Measurements from ENCODE around the gene RCBTB1.
A peak's percentile ranks its signal among the peaks of the same experiment; 100 is the strongest.
"Not testable (repeated sequence)": the region's sequence is repeated elsewhere in the genome, so short reads cannot be mapped to it uniquely, and the experiment has no call there.

Gene RCBTB1

DNA sequence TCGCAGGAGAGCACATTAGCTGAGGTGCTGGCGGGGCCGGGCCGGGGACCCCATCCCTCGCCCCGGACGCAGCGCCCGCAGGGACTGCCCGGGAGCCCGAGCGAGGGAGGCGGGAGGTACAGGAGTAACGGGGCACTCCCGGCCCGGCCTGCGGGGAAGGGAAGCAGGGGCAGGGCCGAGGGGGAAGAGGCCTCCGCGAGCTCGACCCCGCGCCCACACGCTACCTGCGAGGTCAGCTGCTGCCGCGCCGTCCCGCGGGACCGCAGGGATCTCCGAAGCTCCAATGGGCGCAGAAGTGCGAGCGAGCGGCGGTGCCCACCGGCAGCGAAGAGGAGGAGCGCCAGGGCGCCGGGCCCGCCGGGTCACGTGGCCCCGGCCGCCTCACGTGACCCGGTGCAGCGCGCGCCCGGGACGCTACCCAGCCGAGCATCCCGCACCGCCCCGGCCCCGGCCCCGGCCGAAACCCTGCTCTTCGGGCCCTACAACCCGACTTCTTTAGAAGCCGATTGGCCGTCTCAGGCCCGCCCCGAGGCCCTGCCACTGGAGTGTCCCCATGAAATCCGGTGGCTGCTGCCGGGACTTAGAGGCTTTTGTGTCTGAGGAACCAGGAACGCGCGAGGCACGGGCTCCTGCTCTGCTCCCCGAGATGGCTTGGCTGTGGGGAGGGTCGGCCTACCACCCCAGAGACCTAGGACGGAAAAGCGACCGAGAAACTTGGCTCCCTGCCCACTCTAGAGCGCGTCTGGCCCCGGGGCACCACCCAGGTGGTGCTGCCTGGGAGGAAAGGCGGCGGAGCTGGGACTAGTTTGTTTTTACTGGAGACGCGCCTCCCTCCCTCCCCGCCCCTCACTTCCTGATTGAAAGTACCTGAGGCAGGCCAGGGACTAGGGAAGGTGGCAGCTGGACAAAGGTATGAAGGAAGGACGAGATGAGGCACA, at the start of gene RCBTB1:
Gene RCBTB1, minus strand, starts transcription at position 339 of the 938 bp plus-strand sequence. CDS start 18,279 bp downstream, outside the sequence.
- peak; percentile 88 for DNase-seq

DNA sequence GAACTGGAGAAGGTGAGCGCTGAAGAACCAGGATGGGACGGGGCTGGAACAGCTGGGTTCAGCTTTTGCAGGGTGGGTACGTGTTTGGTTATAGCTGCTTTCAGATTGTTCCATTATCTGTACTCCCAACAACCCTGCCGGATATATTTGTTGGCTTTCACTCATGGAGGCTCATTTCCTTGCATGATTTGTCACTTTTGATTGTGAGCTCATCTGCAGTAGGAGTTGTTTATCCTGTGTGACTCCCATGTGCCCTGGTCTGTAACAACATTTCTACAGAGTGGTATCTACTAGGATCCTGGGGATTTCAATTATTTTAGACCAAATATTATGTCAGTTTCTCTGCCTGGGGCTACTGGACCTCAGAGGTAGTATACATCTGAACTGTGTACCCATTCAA, 48.4 kb upstream of the RCBTB1 start:
- no peak for DNase-seq

- DNase-seq, result no peak
These were observed 46.8 kb upstream of the RCBTB1 start for GRCh38 chr13:49632156-49632555.

DNA sequence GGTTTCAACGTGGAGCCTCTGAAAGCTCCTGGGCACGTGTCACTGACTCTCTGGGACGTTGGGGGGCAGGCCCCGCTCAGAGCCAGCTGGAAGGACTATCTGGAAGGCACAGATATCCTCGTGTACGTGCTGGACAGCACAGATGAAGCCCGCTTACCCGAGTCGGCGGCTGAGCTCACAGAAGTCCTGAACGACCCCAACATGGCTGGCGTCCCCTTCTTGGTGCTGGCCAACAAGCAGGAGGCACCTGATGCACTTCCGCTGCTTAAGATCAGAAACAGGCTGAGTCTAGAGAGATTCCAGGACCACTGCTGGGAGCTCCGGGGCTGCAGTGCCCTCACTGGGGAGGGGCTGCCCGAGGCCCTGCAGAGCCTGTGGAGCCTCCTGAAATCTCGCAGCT, 45.2 kb upstream of the RCBTB1 start:
- DNase-seq, result no peak

DNA sequence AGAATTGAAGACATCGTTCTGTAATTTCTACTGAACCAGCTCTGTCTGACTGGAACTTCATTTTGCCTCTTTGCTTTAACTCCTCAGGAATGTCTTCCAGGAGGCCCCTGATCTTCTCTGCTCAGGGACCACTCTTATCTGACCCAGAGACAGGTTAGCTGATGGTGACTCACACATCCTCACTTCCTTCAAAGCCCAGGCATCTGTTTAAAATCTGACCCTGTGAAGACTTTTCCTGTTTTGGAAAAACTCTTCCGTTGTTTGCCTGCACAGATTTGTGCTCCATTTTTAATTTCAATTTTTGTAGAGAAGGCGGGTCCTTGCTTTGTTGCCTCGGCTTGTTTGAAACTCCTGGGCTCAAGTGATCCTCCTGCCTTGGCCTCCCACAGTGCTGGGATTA, 44.6 kb upstream of the RCBTB1 start:
- DNase-seq, result no peak

GRCh38 chr13:49629196-49629938, 44.0 kb upstream of the RCBTB1 start:
- no peak for DNase-seq

DNA sequence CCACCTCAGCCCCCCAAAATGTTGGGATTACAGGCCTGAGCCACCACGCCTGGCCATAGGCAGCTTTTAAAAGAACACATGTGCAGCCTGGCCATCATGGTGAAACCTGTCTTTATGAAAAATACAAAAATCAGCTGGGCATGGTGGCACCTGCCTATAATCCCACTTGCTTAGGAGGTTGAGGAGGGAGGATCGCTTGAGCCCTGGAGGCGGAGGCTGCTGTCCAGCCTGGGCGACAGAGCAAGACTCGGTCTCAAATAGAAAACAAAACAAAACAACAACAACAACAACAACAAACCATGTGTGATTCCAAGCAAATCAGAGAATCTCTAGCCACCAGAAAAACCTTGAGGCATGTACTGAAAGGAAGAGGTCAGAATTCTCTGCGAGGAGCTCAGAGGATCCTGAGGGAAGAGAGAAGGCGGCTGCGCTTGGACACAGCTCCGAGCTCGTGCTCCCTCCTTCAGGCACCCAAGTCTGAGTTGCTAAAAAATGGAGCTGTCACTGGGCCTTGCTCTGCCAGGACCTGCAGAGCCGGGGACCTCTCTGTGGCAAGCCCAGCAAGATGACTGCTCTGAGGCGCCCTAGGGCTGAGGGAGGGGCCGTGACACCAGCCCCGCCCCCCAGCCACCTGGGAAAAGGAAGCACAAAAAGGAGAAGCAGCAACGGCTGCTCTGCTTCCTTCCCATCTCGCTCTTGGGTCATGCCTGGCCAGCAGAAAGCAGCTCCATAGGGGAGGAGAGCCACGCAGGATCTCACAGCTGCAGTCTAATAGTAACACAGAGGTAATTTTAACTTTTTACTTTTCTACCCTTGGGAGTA, 42.7 kb upstream of the RCBTB1 start, which contains the start of gene ARL11:
Gene ARL11, plus strand, starts transcription at position 677 of the 822 bp plus-strand sequence. CDS start 1,941 bp downstream, outside the sequence.
- peak; percentile 94 for DNase-seq

- no peak for DNase-seq
These were observed 40.2 kb upstream of the RCBTB1 start for GRCh38 chr13:49625392-49626079.

GRCh38 chr13:49624229-49624628, 38.9 kb upstream of the RCBTB1 start:
- DNase-seq, result peak; percentile 65

- DNase-seq, result peak; percentile 60
These were observed 37.0 kb upstream of the RCBTB1 start for GRCh38 chr13:49622174-49622946.

DNA sequence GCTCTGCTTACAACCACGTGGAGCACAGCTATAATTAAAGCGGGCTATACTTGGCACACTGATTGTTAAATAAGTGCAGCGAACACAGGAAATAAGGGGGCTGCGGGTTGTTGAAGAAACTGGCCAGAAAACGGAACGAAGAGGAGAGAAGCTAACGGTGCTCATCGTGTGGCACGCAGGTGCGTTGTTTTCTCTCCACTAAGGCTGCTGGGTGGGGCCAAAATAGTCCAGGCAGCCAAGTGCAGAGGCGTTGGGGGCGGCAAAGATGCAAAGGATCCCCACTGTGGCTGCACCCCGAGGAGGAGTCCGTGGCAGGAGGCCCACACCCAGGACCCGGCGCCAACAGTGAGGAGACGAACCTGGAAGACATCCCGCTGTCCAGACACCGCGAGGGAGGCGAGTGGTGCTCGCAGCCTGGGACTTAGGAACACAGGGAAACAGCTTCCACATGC, 34.8 kb upstream of the RCBTB1 start:
- peak; percentile 70 for DNase-seq

DNA sequence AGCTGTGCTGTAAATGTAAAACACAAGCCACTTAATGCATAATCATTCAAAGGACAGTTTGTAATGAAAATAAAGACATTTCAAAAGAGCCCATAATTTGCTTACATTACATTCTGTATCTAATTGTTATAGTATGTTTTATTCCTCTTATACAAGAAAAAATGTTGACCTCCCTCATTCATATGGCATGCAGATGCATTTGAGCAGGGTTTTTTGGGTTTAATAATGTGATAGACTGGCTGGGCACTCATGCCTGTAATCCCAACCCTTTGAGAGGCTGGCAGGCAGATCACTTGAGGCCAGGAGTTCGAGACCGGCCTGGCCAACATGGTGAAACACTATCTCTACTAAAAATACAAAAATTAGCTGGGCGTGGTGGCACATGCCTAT, 31.3 kb upstream of the RCBTB1 start:
- no peak for DNase-seq

- DNase-seq, result no peak
These were observed 30.7 kb upstream of the RCBTB1 start for GRCh38 chr13:49615836-49616675.

DNA sequence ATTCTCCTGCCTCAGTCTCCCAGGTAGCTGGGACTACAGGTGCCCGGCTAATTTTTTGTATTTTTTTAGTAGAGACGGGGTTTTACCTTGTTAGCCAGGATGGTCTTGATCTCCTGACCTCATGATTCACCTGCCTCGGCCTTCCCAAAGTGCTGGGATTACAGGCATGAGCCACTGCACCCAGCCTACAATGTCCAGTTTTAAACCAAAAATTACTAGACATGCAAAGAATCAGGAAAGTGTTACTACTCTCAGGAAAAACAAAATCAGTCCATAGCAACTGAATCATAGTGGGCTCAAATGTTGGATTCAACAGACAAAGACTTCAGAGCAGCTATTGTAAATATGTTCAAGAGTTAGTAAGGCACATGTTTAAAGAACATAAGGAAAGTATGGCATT, 26.7 kb upstream of the RCBTB1 start:
- DNase-seq, result not testable (repeated sequence)

DNA sequence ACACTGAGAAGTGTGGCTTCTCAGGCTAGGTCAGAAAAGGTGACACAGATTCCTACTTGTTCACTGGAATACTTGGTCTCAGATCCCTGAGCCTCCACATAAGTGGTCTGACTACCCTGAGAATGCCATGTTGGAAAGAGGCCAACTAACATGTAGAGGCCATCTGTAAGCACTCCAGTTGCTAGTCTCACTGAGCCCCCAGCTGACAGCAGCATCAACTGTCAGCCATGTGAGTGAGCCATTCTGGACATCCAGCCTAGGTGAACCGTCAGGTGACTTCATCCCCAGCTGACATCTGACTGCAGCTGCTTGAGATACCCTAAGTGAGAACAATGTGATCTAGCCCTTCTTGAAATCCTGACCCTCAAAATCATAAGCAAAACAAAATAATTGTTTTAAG, 24.8 kb upstream of the RCBTB1 start:
- no peak for DNase-seq

GRCh38 chr13:49608651-49609331, 23.4 kb upstream of the RCBTB1 start:
- peak; percentile 81 for DNase-seq

DNA sequence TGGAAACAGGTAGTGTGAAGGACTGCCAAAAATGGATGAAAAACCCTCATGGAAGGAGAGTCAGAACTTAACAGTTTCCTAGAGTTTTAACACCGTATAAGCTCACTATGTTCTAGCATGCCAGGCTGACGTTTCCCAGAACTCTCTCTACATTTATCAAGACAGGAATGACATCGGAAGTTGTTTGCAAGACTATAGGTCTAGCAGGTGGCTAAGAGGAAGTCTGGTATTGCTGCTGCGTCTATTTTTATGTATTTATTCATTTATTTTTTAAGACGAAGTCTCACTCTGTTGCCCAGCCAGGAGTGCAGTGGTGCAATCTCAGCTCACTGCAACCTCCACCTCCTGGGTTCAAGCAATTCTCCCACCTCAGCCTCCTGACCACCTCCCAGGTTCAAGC, 22.4 kb upstream of the RCBTB1 start:
- no peak for DNase-seq

DNA sequence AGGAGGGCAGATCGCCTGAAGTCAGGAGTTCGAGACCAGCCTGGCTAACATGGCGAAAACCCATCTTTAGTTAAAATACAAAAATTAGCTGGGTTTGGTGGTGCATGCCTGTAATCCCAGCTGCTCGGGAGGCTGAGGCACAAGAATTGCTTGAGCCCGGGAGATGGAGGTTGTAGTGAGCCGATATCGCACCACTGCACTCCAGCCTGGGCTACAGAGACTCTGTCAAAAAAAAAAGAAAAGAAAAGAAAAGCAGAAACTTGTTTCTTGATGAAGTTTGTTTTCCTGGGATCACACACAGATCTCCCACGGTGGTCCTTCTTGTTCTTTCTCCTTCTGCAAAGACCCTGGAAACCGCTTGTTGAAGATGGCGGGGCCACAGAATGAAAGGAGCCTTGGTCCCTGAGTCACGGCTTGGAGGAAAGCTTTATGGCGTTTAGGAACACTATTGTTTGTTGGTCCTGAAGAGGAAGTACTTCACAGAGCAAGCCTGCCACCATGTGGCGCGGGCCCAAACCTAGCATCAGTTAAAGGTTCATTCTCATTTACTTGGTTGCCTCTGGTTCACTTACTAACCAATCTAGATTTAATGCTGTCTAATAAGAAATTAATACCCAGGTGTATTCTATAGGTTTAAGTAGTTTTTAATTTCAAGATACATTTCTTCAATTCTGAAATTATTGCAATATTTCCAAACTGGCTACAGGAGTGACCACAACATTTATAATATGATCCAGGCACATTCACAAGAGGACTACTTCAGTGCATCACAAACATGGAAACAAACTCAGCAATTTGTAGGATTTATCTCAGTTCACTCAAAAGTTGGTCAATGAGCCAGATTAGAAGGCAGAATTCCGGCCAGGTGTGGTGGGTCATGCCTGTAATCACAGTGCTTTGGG, 21.6 kb upstream of the RCBTB1 start:
- DNase-seq, result peak; percentile 96

GRCh38 chr13:49604570-49604969, 19.2 kb upstream of the RCBTB1 start:
- DNase-seq, result peak; percentile 29

Measured in hematopoietic multipotent progenitor cell treated with erythropoietin and hydrocortisone succinate and interleukin-3 and kit ligand, for 4 days (in vitro differentiated cells).